NCI-H1694 (cell line): ENCODE results near the gene CCHCR1.

Experiments used
- DNase-seq: peaks from one replicate; lab custom pipeline; 2025; lab: John Stamatoyannopoulos, UW

Gene CCHCR1

GRCh38 chr6:31161216-31162126 lies 3.9 kb upstream of the CCHCR1 start:
- no peak for DNase-seq

DNA sequence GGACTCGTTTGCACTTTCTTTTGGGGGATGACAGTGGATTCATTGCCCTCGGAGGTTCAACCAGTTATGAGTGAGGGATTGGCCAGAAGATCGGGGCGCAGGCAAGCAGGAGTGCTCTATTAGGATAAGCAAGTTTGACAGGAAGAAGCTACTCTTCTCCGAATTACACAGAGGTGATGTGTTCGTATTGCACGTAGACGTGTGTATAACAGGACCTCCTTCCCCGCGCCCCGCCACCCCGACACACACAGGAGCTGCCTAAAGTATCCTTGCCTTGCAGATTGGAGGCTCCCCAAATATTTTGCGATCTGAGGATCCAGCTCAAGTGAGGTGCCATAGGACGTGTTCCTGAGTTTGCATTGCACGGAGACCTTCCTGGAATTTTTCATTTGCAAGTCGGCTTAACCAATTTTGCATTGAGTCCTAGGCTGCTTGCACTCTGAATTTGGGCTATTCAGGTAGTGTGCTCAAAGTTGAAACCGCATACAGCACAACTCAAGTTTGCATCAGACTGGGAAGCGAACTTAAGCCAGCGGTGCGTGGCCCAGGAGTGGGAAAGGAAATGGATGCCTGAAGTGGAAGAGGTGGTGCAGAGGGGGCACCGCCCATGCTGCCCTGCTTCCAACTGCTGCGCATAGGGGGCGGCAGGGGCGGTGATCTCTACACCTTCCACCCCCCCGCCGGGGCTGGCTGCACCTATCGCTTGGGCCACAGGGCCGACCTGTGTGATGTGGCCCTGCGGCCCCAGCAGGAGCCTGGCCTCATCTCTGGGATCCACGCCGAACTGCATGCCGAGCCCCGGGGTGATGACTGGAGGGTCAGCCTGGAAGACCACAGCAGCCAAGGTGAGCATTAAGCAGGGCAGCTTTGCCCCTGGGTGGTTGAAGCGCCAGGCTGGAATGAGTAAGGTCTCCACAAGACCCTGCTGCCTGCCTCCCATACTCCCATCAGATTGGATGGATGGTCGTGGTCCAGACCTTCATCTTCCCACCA lies 1.6 kb upstream of the CCHCR1 start:
- DNase-seq = no peak

- DNase-seq = peak; percentile 94
Observed at GRCh38 chr6:31158140-31158862, 699 bp upstream of the CCHCR1 start, which contains the start of gene TCF19. Gene TCF19 (plus strand): TSS chr6:31158589. CDS start chr6:31159470, 881 bp downstream.

DNA sequence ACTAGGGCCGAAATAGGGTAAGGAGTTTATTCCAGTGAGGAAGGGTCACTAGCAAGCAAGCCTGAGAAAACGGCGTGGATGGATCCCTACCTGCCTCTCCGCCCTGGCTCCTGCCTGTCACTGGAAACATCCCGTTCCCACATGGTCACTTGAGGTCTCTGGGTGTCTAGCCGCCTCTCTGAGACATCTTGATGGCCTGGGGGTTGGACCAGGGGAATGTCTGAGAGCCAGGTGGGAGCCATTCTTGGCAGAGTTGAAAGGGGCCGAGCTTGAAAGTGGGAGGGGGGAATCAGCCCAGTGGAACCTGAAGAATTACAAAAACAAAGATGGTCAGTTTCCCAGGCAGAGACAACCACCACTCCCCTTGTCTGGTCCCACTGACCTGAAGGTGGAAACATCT lies 961 bp downstream of the CCHCR1 start:
- DNase-seq = no peak

DNA sequence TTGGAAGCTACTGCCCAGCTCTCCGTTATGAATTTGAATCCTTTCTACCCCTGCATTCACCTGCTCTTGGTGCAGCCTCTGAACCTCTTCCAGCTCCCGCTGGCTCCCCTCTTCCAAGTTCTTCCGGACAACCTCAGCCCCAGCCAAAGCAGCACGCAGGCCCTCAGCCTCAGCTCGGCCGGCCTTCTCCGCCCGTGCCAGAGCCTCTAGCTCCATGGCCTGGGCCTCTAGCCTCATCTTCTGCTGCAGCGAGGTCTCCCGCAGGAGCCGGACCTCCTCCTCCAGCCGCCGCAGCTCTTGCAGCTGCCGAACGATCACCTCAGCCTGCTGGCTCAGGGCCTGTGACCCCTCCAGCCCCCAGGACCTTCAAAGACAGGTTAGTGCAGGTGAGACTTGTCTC lies 3.2 kb downstream of the CCHCR1 start:
- DNase-seq = no peak

DNA sequence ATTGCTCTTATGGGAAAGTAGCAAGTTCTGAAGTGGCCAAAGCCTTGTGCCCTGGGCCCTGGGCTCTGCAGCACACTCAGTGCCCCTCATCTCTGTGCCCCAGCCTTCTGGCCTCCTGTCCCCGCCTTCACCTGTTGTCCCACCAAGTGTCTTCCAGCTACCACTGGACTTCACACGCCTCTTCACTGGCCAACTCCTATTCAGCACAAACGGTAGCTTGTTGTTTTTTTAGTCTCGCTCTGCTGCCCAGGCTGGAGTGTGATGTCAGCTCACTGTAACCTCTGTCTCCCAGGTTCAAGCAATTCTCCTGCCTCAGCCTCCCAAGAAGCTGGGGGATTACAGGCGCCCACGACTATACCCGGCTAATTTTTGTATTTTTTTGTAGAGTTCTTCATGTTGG lies 4.8 kb downstream of the CCHCR1 start:
- DNase-seq = no peak

DNA sequence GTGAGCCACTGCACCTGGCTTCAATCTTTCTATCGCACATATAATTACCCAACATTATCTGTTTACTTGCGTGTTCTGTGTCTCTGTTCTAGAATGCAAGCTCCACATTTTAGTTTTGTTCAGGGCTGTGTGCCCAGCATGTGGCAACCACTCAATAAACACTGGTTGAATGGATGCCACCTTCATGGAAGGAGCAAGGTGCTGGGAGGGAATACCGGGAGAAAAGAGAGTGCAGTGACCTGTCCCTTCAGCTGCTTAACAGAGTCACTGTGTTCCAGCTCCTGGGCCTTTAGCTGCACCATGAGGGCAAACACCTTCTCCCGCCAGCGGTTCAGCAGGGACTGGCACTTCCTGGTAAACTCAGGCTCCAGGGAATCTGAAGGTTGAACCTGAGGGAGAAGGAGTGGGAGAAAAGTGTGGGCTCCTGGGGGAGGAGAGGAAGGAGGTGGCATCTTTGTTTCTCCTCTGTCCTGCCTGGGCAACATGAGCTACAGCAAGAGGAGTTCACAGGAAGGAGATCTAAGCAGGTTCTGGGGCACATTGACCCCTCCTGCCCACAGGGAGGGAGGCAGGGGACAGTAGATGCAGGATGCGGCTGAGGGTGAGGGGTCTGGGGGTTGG lies 7.7 kb downstream of the CCHCR1 start:
- DNase-seq = no peak

- DNase-seq = no peak
Observed at GRCh38 chr6:31145386-31145785, 12.2 kb downstream of the CCHCR1 start.

GRCh38 chr6:31144970-31145340 lies 12.6 kb downstream of the CCHCR1 start:
- DNase-seq = no peak

DNA sequence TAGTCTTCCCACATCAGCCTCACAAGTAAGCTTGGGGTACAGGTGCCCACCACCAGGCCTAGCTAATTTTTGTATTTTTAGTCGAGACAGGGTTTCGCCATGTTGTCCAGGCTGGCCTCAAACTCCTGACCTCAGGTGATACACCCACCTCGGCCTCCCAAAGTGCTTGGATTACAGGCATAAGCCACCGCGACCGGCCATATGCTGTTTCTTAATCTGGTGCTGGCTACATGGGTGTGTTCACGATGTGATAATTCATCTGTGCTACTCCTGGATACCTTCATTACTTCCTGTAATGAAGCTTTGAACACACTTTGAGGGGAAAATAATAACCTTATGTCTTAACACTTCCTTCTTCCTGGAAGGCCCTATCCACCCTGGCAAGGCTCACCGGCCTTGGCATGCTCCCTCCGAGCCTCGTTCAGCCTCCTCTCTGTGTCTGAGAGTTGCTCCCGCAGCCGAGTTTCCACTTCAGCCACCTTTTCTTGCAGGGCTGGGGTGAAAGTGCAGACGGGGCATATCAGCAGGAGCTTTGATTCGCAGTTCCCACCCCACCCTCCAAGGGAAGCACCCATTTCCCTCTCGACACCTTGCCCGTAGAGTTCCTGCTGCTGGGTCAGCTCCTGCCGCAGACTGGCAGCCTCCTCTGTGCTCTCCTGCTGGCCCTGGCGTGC lies 13.2 kb downstream of the CCHCR1 start:
- no peak for DNase-seq

DNA sequence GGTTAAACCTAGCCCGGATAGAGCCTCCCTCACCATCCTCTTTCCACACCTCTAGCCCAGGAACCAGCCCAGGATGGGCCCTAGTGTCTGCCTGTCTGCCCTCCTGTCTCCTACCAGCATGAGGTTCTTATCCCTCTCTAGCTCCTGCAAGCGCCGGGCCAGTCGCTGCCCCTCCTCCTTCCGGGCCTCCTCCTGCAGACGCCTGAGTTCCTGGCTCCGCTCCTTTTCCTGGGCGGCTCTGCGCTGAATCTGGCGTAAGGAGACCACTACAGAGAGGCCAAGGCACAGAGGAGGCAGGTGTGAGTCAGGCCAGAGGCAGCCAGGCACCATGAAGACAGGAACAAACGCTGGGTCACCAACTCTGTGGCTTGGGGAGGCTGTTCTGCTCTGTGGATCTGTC lies 14.5 kb downstream of the CCHCR1 start:
- no peak for DNase-seq

DNA sequence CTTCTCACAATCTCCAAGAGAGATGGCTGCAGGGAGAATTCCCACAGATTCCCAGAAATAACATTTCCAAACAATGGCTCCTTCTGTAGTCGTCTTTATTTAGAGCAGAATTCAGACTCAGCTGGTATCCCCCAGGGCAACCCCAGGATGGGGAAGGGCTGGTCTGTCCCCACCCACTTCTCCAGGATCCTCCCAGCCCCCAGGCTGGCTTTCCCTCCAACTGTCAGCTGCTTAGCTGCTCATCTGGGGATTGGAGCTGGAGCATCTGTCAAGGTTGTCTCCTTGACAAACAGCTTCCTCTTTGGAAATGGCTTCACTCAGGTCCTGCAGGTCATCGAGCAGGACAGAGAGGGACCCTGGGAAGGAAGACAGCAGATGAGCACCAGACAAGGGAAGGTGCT lies 15.2 kb downstream of the CCHCR1 start:
- DNase-seq = no peak

DNA sequence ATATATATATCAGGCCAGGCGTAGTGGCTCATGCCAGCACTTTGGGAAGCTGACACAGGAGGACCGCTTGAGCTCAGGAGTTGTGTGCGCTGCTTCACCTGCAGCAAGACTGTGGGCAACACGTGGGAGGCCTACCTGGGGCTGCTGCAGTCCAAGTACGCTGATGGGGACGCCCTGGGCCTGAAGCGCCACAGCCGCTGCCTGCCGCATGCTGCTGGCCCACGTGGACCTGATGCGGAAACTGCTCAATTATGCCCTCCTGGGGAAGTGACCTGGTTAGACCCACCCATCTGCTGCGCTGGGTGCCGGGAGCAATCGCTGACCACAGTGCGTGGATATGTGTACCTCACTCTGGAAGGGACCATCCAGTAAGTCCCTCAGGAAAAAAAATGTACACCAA lies 17.0 kb downstream of the CCHCR1 start:
- DNase-seq = no peak

- no peak for DNase-seq
Observed at GRCh38 chr6:31139599-31139998, 18.0 kb downstream of the CCHCR1 start.

- DNase-seq = no peak
Observed at GRCh38 chr6:31138982-31139381, 18.6 kb downstream of the CCHCR1 start, which contains the start of gene PSORS1C2. Gene PSORS1C2 (minus strand): TSS chr6:31139066. CDS start chr6:31139026, 40 bp downstream.

DNA sequence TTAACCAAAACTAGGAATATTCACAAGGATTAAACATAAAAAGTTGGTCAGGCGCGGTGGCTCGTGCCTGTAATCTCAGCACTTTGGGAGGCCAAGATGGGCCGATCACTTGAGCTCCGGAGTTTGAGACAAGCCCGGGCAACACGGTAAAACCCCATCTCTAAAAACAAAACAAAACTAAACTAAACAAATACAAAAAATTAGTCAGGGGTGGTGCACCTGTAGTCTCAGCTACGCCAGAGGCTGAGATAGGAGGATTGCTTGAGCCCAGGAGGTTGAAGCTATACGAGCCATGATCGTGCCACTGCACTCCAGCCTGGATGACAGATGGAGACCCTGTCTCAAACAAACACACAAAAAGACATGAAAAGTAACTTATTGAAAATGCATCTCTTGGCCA lies 21.9 kb downstream of the CCHCR1 start:
- no peak for DNase-seq

- no peak for DNase-seq
Observed at GRCh38 chr6:31132806-31133205, 24.8 kb downstream of the CCHCR1 start.

DNA sequence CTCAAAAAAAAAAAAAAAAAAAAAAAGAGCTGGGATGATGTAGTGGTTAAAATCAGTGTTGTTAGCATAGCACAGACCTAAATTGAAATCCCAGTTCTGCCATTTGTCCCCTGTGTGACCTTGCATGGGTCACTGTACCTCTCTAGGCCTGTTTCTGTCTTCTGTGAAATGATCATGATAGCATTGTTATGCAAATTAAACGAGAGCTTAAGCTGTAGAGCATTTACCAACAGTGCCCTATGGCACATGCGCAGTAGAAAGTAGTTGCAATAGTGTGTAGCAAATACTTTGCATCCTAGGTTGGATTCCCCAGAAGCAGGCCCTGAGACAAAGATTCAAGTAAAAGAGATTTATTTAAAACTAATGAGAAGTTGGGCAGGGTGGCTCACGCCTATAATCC lies 26.0 kb downstream of the CCHCR1 start:
- no peak for DNase-seq

DNA sequence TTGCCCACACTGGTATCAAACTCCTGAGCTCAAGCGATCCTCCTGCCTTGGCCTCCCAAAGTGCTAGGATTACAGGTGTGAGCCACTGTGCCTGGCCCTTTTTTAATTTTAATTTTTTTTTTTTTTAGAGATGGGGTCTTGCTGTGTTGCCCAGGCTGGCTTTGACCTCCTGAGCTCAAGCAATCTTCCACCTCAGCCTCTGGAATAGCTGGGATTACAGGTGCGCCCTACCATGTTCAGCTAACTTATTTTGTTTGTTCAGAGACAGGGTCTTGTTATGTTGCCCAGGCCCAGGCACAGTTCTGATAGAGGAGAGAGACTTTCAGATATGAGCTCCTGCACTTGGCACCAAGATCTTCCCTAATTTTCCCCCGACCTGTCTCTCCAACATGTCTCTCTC lies 26.9 kb downstream of the CCHCR1 start:
- DNase-seq = no peak

DNA sequence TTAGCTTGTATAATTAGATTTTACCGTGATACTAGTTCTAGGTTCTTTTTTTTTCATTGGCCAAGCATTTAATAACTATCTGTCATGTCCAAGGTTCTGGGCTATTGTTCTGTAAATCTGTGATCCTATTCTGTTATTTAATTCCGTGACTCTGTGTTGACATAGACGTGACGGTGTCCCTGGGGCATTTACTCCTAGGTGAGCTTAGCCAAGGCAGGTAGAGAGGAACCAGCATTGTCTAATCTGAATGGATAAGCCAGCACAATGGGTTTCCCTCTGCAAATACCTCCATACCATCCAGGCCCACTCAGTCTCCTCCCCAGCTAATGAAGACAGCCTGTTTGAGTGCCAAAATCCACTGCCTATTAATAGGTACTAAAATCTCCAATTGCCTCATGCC lies 28.5 kb downstream of the CCHCR1 start:
- no peak for DNase-seq

GRCh38 chr6:31128093-31128676 lies 29.4 kb downstream of the CCHCR1 start:
- DNase-seq = peak; percentile 11
